Activated CD4-positive, alpha-beta T cell treated with anti-CD3 and anti-CD28 coated beads, Interleukin-2, amount 10 ng/mL, durations not matched to agents 24 days and 14 days (primary cell): Measurements from ENCODE around the gene TMEM94. TPM values are rescaled to one million over a fixed set of nuclear protein-coding genes. Genes with fewer than 3 reads are reported as not detected.
"Not testable (repeated sequence)": the region's sequence is repeated elsewhere in the genome, so short reads cannot be mapped to it uniquely, and the experiment has no call there.

Experiments
- DNase-seq: peaks from one replicate; pipeline ENCODE4 v3.0.0; 2022
- H3K27ac Mint-ChIP-seq: one replicate; pipeline ENCODE4 v1.8.0; 2022; ENCODE audit warnings: mild to moderate bottlenecking, mixed read lengths
- H3K27me3 Mint-ChIP-seq: one replicate; pipeline ENCODE4 v1.8.0; 2022; ENCODE audit warnings: mixed read lengths
- H3K36me3 Mint-ChIP-seq: one replicate; pipeline ENCODE4 v1.8.0; 2022; ENCODE audit warnings: low read depth, mild to moderate bottlenecking, mixed read lengths
- H3K4me1 Mint-ChIP-seq: one replicate; pipeline ENCODE4 v1.8.0; 2021; ENCODE audit warnings: mixed read lengths
- H3K4me3 Mint-ChIP-seq: one replicate; pipeline ENCODE4 v1.8.0; 2022; ENCODE audit warnings: mild to moderate bottlenecking, moderate library complexity, mixed read lengths
- H3K9me3 Mint-ChIP-seq: one replicate; pipeline ENCODE4 v1.8.0; 2021; ENCODE audit warnings: mixed read lengths
- intact Hi-C: fragments of 100-400 bp; cut with micrococcal nuclease; formaldehyde crosslinking; loops from one replicate; pipeline ENCODE4 v1.15.1; 2023
- total RNA-seq: library from RNA; stranded (reverse); gene quantifications from 2 replicates; pipeline ENCODE4 v1.2.3, GENCODE V29; 2022

TMEM94 gene
- total RNA-seq, 1 donor from 2014 or later = 69.5 TPM

GRCh38 chr17:75476271-75476671 is 19.8 kb downstream of the TMEM94 start:
- no peak overlapping the region for H3K27ac Mint-ChIP-seq
- no peaks in the 10 kb centered on the region for H3K9me3 Mint-ChIP-seq
- no peak for DNase-seq
- peaks cover 2% of the 10 kb centered on the region for H3K4me1 Mint-ChIP-seq
- no peak overlapping the region for H3K4me3 Mint-ChIP-seq
- intact Hi-C loops = no loop called here
- H3K36me3 Mint-ChIP-seq = peaks cover 21% of the 10 kb centered on the region
- no peaks in the 10 kb centered on the region for H3K27me3 Mint-ChIP-seq

GRCh38 chr17:75476752-75477489 is 20.5 kb downstream of the TMEM94 start:
- H3K27me3 Mint-ChIP-seq = no peaks in the 10 kb centered on the region
- peaks cover 16% of the 10 kb centered on the region for H3K36me3 Mint-ChIP-seq
- no peak overlapping the region for H3K4me3 Mint-ChIP-seq
- no peaks in the 10 kb centered on the region for H3K9me3 Mint-ChIP-seq
- no peaks in the 10 kb centered on the region for H3K4me1 Mint-ChIP-seq
- no peak overlapping the region for H3K27ac Mint-ChIP-seq
- intact Hi-C loops = no loop called here
- no peak for DNase-seq

- H3K27ac Mint-ChIP-seq, H3K4me1 Mint-ChIP-seq: not testable (repeated sequence)
Measured at GRCh38 chr17:75477490-75477862, 21.0 kb downstream of the TMEM94 start.

GRCh38 chr17:75478508-75478907 is 22.1 kb downstream of the TMEM94 start:
- intact Hi-C loops = no loop called here
- Mint-ChIP-seq H3K36me3 (peaks cover 7% of the 10 kb centered on the region), H3K4me3 (no peak overlapping the region), H3K9me3 (no peaks in the 10 kb centered on the region), H3K4me1 (peaks cover 2% of the 10 kb centered on the region), H3K27me3 (no peaks in the 10 kb centered on the region), H3K27ac (no peak overlapping the region)
- no peak for DNase-seq

More at GRCh38 chr17:75477490-75477862, 21.0 kb downstream of the TMEM94 start:
- H3K4me3 Mint-ChIP-seq, intact Hi-C loops, DNase-seq, H3K9me3 Mint-ChIP-seq, H3K27me3 Mint-ChIP-seq: not testable (repeated sequence)
- peaks cover 13% of the 10 kb centered on the region for H3K36me3 Mint-ChIP-seq

- intact Hi-C loops = no loop called here
- H3K9me3 Mint-ChIP-seq = no peaks in the 10 kb centered on the region
- H3K4me3 Mint-ChIP-seq = no peak overlapping the region
- H3K4me1 Mint-ChIP-seq = peaks cover 4% of the 10 kb centered on the region
- peaks cover 6% of the 10 kb centered on the region for H3K36me3 Mint-ChIP-seq
- no peaks in the 10 kb centered on the region for H3K27me3 Mint-ChIP-seq
- DNase-seq = no peak
- H3K27ac Mint-ChIP-seq = no peak overlapping the region
Measured at GRCh38 chr17:75480281-75480680, 23.8 kb downstream of the TMEM94 start.

- intact Hi-C loops = no loop called here
- DNase-seq = no peak
- H3K4me1 Mint-ChIP-seq = peaks cover 5% of the 10 kb centered on the region
- H3K9me3 Mint-ChIP-seq = no peaks in the 10 kb centered on the region
- H3K27ac Mint-ChIP-seq = no peak overlapping the region
- H3K36me3 Mint-ChIP-seq = peaks cover 4% of the 10 kb centered on the region
- H3K4me3 Mint-ChIP-seq = no peak overlapping the region
- no peaks in the 10 kb centered on the region for H3K27me3 Mint-ChIP-seq
Measured at GRCh38 chr17:75481194-75482068, 25.0 kb downstream of the TMEM94 start.

DNA sequence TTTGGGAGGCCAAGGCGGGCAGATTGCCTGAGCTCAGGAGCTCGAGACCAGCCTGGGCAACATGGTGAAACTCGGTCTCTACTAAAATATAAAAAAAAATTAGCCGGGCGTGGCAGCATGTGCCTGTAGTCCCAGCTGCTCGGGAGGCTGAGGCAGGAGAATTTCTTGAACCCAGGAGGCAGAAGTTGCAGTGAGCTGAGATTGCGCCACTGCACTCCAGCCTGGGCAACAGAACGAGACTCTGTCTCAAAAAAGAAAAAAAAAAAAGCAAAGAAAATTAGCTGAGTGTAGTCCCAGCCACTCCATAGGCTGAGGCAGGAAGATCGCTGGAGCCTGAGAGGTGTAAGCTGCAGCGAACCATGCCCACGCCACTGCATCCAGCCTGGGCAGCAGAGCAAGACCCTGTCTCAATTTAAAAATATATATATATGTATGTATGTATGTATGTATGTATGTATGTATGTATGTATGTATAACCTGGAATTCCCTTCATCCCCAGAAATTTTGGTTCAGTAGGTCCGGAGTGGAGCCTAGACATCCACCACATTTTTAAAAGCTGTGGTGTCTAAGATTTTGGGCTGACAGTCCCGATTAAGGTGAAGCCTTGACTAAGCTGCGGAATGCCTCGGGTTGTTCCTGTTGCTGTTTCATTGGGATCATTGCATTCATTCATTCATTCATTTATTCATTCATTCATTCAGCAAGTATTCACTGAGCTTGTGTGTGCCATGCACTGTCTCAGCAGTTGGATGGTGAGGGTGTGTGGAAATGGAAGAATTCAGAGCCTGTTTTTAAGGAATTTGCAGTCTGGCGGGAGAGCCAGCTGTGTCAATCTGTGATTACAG is 25.9 kb downstream of the TMEM94 start:
- no peak overlapping the region for H3K4me3 Mint-ChIP-seq
- H3K4me1 Mint-ChIP-seq = peaks cover 14% of the 10 kb centered on the region
- H3K27me3 Mint-ChIP-seq = no peaks in the 10 kb centered on the region
- intact Hi-C loops = no loop called here
- H3K27ac Mint-ChIP-seq = no peak overlapping the region
- DNase-seq = no peak
- no peaks in the 10 kb centered on the region for H3K9me3 Mint-ChIP-seq
- H3K36me3 Mint-ChIP-seq = peaks cover 3% of the 10 kb centered on the region

- Mint-ChIP-seq H3K9me3 (no peaks in the 10 kb centered on the region), H3K36me3 (peaks cover 8% of the 10 kb centered on the region), H3K4me3 (no peak overlapping the region), H3K27me3 (no peaks in the 10 kb centered on the region), H3K27ac (no peak overlapping the region), H3K4me1 (peaks cover 19% of the 10 kb centered on the region)
- DNase-seq = no peak
- intact Hi-C loops = loop anchor here (5.0 kb wide), 1 partner anchor 58 kb away; no protein-coding TSS in a partner anchor
Measured at GRCh38 chr17:75485688-75486087, 29.3 kb downstream of the TMEM94 start.

DNA sequence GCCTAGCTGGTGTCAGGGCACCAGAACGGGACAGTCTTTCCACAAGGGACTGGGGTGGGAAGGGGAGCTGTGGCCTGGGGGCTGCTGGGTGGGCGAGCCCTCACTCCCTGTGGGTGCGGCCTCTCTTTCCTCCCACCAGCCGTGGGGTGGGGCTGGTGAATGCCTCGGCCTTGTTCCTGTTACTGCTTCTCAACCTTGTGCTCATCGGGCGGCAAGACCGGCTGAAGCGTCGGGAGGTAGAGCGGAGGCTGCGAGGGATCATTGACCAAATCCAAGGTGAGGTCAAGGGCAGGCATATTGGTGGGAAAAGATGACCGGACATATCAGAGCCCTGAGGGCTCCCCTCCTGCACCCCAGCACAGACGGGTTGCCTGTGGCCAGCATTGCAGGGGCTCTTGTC is 29.7 kb downstream of the TMEM94 start:
- DNase-seq = no peak
- Mint-ChIP-seq H3K27ac (peak overlapping the region; percentile 67), H3K9me3 (no peaks in the 10 kb centered on the region), H3K27me3 (no peaks in the 10 kb centered on the region), H3K4me3 (peak overlapping the region; percentile 30), H3K36me3 (peaks cover 8% of the 10 kb centered on the region), H3K4me1 (peaks cover 19% of the 10 kb centered on the region)
- intact Hi-C loops = loop anchor here (5.0 kb wide), 1 partner anchor 59 kb away; no protein-coding TSS in a partner anchor

DNA sequence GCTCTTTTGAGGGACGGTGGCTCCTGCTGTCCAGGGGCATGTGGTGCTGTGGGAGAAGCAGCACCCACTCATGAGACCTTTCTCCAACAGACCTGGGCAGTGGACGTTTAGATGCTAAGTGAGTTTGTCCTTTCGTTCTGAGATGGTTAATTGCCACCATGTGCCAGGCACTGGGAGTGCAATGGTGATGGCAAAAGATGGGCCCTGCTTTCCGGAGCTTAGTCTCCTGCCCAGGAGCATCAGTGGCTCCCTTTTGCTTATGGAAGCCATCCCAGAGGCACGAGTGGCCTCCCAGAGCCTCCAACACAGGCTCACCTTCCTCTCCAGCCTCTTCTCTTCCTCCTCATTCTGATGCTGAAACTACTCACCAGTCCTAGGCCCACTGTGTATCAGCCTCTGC is 30.5 kb downstream of the TMEM94 start:
- Mint-ChIP-seq H3K36me3 (peaks cover 8% of the 10 kb centered on the region), H3K27ac (peak overlapping the region; percentile 92), H3K4me1 (peaks cover 19% of the 10 kb centered on the region), H3K4me3 (peak overlapping the region; percentile 75), H3K27me3 (no peaks in the 10 kb centered on the region), H3K9me3 (no peaks in the 10 kb centered on the region)
- intact Hi-C loops = loop anchor here (5.0 kb wide), 1 partner anchor 60 kb away; no protein-coding TSS in a partner anchor
- no peak for DNase-seq

DNA sequence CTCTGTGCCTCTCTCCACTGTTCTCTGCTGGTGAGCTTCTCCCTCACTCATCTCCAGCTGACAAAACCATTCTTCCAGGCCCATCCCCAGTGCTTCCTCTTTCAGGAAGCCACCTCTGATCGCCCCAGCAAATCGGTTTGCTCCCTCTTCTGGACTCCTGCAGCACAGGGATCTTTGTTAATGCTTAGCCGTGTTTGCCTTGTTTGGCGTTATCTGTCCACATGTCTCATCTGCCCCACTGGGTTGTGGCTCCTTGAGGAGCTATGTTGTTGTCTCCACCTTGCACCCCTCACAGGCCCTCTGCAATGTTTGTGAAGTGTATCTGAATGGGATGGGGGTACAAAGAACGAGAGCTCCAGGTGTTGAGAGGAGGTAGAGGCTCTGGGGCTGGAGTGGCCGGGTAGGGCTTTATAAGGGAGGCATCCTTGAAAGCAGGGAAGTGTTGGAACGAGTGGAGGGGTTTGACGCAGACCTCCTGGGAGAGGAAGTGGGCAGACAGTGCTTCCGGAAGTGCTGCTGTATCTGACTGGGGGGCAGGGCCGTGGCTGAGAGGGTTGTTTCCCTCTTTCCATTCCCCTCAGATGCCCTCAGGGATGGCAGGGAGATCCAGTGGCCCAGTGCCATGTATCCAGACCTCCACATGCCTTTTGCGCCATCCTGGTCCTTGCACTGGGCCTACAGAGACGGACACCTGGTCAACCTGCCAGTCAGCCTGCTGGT is 31.1 kb downstream of the TMEM94 start:
- intact Hi-C loops = loop anchor here (5.0 kb wide), 1 partner anchor 60 kb away; no protein-coding TSS in a partner anchor
- Mint-ChIP-seq H3K9me3 (no peaks in the 10 kb centered on the region), H3K36me3 (peaks cover 9% of the 10 kb centered on the region), H3K4me1 (peaks cover 19% of the 10 kb centered on the region), H3K27ac (peak overlapping the region; percentile 92), H3K4me3 (peak overlapping the region; percentile 75), H3K27me3 (no peaks in the 10 kb centered on the region)
- DNase-seq = peak; percentile 84

GRCh38 chr17:75488693-75489510 is 32.5 kb downstream of the TMEM94 start:
- H3K9me3 Mint-ChIP-seq = no peaks in the 10 kb centered on the region
- no peak overlapping the region for H3K4me3 Mint-ChIP-seq
- peaks cover 12% of the 10 kb centered on the region for H3K36me3 Mint-ChIP-seq
- H3K27ac Mint-ChIP-seq = peak overlapping the region; percentile 48
- intact Hi-C loops = loop anchor here (5.0 kb wide), 1 partner anchor 62 kb away; no protein-coding TSS in a partner anchor
- H3K27me3 Mint-ChIP-seq = no peaks in the 10 kb centered on the region
- H3K4me1 Mint-ChIP-seq = peaks cover 15% of the 10 kb centered on the region
- DNase-seq = no peak
